Skeletal muscle tissue (tissue), 4 donors: ENCODE measurements around the gene ARF5. TPM values are rescaled to one million over a fixed set of nuclear protein-coding genes. Genes with fewer than 3 reads are reported as not detected.

Source experiments
- H3K27ac ChIP-seq: one replicate; pipeline ENCODE4 v1.7.0; 2013; ENCODE audit warnings: mild to moderate bottlenecking, low read depth, low read length, inconsistent platforms
- H3K27me3 ChIP-seq, 3 donors: one replicate each; pipeline ENCODE4 v1.7.0; 2013; ENCODE audit warnings: low read length in 3 of 3; ENCODE audit not compliant: control insufficient read depth in 3 of 3, insufficient read depth in 3 of 3
- H3K36me3 ChIP-seq, 3 donors: one replicate each; pipeline ENCODE4 v1.7.0; 2013; ENCODE audit warnings: low read length in 3 of 3; ENCODE audit not compliant: control insufficient read depth in 3 of 3, insufficient read depth in 3 of 3
- H3K4me1 ChIP-seq, 3 donors: one replicate each; pipeline ENCODE4 v1.7.0; 2013; ENCODE audit warnings: low read length in 3 of 3, mild to moderate bottlenecking in 3 of 3; ENCODE audit not compliant: control insufficient read depth in 3 of 3, insufficient read depth in 3 of 3
- H3K4me3 ChIP-seq, 3 donors: one replicate each; pipeline ENCODE4 v1.7.0; 2013; ENCODE audit warnings: low read length in 3 of 3
- H3K9ac ChIP-seq, 3 donors: one replicate each; pipeline ENCODE4 v1.7.0; 2013; ENCODE audit warnings: low read length in 3 of 3, mild to moderate bottlenecking in 3 of 3, moderate library complexity in 2 of 3, low read depth in 1 of 3
- H3K9me3 ChIP-seq, 3 donors: one replicate each; pipeline ENCODE4 v1.7.0; 2013; ENCODE audit warnings: low read length in 3 of 3; ENCODE audit not compliant: control insufficient read depth in 3 of 3
- total RNA-seq: library from RNA; depleted of rRNA; stranded (reverse); fragments of >200 nt; gene quantifications from one replicate; pipeline ENCODE4 v1.2.3, GENCODE V29; 2014
- donor health status: Osteomylitis.

ARF5 gene
- total RNA-seq, 1 donor from 2014 or later, result 59.5 TPM

- Histone ChIP-seq H3K9me3 (no peaks in the 10 kb centered on the region), H3K27me3 (no peaks in the 10 kb centered on the region), H3K36me3 (peaks cover 25 to 31% (median 27%) of the 10 kb centered on the region in 3 donors), H3K4me3 (peak overlapping the region in 1 of 3 donors; percentile 94), H3K9ac (no peak overlapping the region), H3K27ac (no peak overlapping the region), H3K4me1 (peaks cover 55 to 65% (median 56%) of the 10 kb centered on the region in 3 donors)
Measured at GRCh38 chr7:127586346-127586745, 1.9 kb upstream of the ARF5 start.

GRCh38 chr7:127587663-127588018, 570 bp upstream of the ARF5 start:
- Histone ChIP-seq H3K36me3 (peaks cover 22 to 24% (median 22%) of the 10 kb centered on the region in 3 donors), H3K4me1 (peaks cover 43 to 52% (median 45%) of the 10 kb centered on the region in 3 donors), H3K9ac (peak overlapping the region; percentile 82 to 94 (median 84)), H3K9me3 (no peaks in the 10 kb centered on the region), H3K4me3 (peak overlapping the region; percentile 77 to 94 (median 90)), H3K27ac (peak overlapping the region; percentile 90), H3K27me3 (no peaks in the 10 kb centered on the region)

- peaks cover 32 to 39% (median 33%) of the 10 kb centered on the region in 3 donors for H3K4me1 ChIP-seq
- H3K27me3 ChIP-seq, result no peaks in the 10 kb centered on the region
- peak overlapping the region; percentile 79 to 97 (median 90) for H3K9ac ChIP-seq
- peaks cover 18 to 22% (median 20%) of the 10 kb centered on the region in 3 donors for H3K36me3 ChIP-seq
- no peaks in the 10 kb centered on the region for H3K9me3 ChIP-seq
- peak overlapping the region; percentile 90 for H3K27ac ChIP-seq
- peak overlapping the region; percentile 86 to 96 (median 94) for H3K4me3 ChIP-seq
Measured at GRCh38 chr7:127588697-127589482, 679 bp downstream of the ARF5 start.

- H3K4me1 ChIP-seq, result peaks cover 22 to 29% (median 22%) of the 10 kb centered on the region in 3 donors
- no peaks in the 10 kb centered on the region for H3K9me3 ChIP-seq
- H3K36me3 ChIP-seq, result peaks cover 18 to 22% (median 20%) of the 10 kb centered on the region in 3 donors
- H3K27ac ChIP-seq, result peak overlapping the region; percentile 90
- no peak overlapping the region for H3K4me3 ChIP-seq
- H3K27me3 ChIP-seq, result no peaks in the 10 kb centered on the region
- peak overlapping the region in 2 of 3 donors; percentile 79 to 97 for H3K9ac ChIP-seq
Measured at GRCh38 chr7:127589896-127590295, 1.7 kb downstream of the ARF5 start.

- H3K9me3 ChIP-seq, result no peaks in the 10 kb centered on the region
- peaks cover 18 to 22% (median 20%) of the 10 kb centered on the region in 3 donors for H3K36me3 ChIP-seq
- H3K4me3 ChIP-seq, result no peak overlapping the region
- H3K9ac ChIP-seq, result no peak overlapping the region
- peaks cover 16 to 19% (median 16%) of the 10 kb centered on the region in 3 donors for H3K4me1 ChIP-seq
- H3K27me3 ChIP-seq, result no peaks in the 10 kb centered on the region
- no peak overlapping the region for H3K27ac ChIP-seq
Measured at GRCh38 chr7:127591189-127591588, 3.0 kb downstream of the ARF5 start.

GRCh38 chr7:127591591-127591990, 3.4 kb downstream of the ARF5 start:
- no peak overlapping the region for H3K4me3 ChIP-seq
- peaks cover 16 to 19% (median 16%) of the 10 kb centered on the region in 3 donors for H3K4me1 ChIP-seq
- H3K27ac ChIP-seq, result no peak overlapping the region
- peaks cover 18 to 22% (median 20%) of the 10 kb centered on the region in 3 donors for H3K36me3 ChIP-seq
- no peaks in the 10 kb centered on the region for H3K9me3 ChIP-seq
- no peaks in the 10 kb centered on the region for H3K27me3 ChIP-seq
- H3K9ac ChIP-seq, result no peak overlapping the region

- Histone ChIP-seq H3K27me3 (no peaks in the 10 kb centered on the region), H3K4me3 (no peak overlapping the region), H3K4me1 (peaks cover 13 to 18% (median 13%) of the 10 kb centered on the region in 3 donors), H3K27ac (no peak overlapping the region), H3K36me3 (peaks cover 18 to 22% (median 20%) of the 10 kb centered on the region in 3 donors), H3K9me3 (no peaks in the 10 kb centered on the region), H3K9ac (no peak overlapping the region)
Measured at GRCh38 chr7:127592550-127592949, 4.3 kb downstream of the ARF5 start.

- H3K27me3 ChIP-seq, result no peaks in the 10 kb centered on the region
- no peak overlapping the region for H3K27ac ChIP-seq
- no peak overlapping the region for H3K9ac ChIP-seq
- peaks cover 18 to 22% (median 20%) of the 10 kb centered on the region in 3 donors for H3K36me3 ChIP-seq
- H3K9me3 ChIP-seq, result no peaks in the 10 kb centered on the region
- peaks cover under 1 to 2% (median 2%) of the 10 kb centered on the region in 3 donors for H3K4me1 ChIP-seq
- H3K4me3 ChIP-seq, result no peak overlapping the region
Measured at GRCh38 chr7:127594490-127594889, 6.3 kb downstream of the ARF5 start.

- Histone ChIP-seq H3K27ac (no peak overlapping the region), H3K4me1 (no peaks in the 10 kb centered on the region), H3K9ac (no peak overlapping the region), H3K27me3 (no peaks in the 10 kb centered on the region), H3K4me3 (no peak overlapping the region), H3K9me3 (no peaks in the 10 kb centered on the region), H3K36me3 (peaks cover 12 to 14% (median 12%) of the 10 kb centered on the region in 3 donors)
Measured at GRCh38 chr7:127595737-127596136, 7.5 kb downstream of the ARF5 start.

GRCh38 chr7:127598318-127598717, 10.1 kb downstream of the ARF5 start:
- no peak overlapping the region for H3K4me3 ChIP-seq
- no peaks in the 10 kb centered on the region for H3K4me1 ChIP-seq
- no peaks in the 10 kb centered on the region for H3K27me3 ChIP-seq
- H3K36me3 ChIP-seq, result no peaks in the 10 kb centered on the region
- H3K9ac ChIP-seq, result no peak overlapping the region
- H3K9me3 ChIP-seq, result no peaks in the 10 kb centered on the region
- H3K27ac ChIP-seq, result no peak overlapping the region
